H1 (cell line): ENCODE measurements around the gene PTPRT. TPM values are rescaled to one million over a fixed set of nuclear protein-coding genes. Genes with fewer than 3 reads are reported as not detected.

Experiments
- ATF3 ChIP-seq: IDR thresholded peaks from 2 replicates; pipeline ENCODE4 v1.6.1; 2011; ENCODE audit warnings: low read depth, mild to moderate bottlenecking, low read length; ENCODE audit not compliant: insufficient read depth
- BCL11A ChIP-seq, 2 experiments: IDR thresholded peaks; one replicate each; pipeline ENCODE4 v1.6.1; 2011; ENCODE audit warnings: low read depth in 2 of 2, low read length in 2 of 2, mild to moderate bottlenecking in 2 of 2
- CBX8 ChIP-seq: fragments of 300-800, 300-1000 bp; sonication (generic); IDR thresholded peaks from 2 replicates; pipeline ENCODE4 v1.7.1; 2016; ENCODE audit warnings: low read depth, low read length, borderline replicate concordance
- CHD1 ChIP-seq: IDR thresholded peaks from 2 replicates; pipeline ENCODE4 v1.6.1; 2012; ENCODE audit warnings: low read depth, low read length, improper control_type of control experiment
- HDAC6 ChIP-seq: IDR thresholded peaks from one replicate; pipeline ENCODE4 v1.7.1; 2012; ENCODE audit warnings: low read depth, mild to moderate bottlenecking, inconsistent platforms, low read length, moderate library complexity
- KDM1A ChIP-seq: fragments of 200-600, 300-600 bp; sonication (generic); IDR thresholded peaks from 2 replicates; pipeline ENCODE4 v1.7.1; 2016; ENCODE audit warnings: mild to moderate bottlenecking, low read length, borderline replicate concordance
- NANOG ChIP-seq: IDR thresholded peaks from 2 replicates; pipeline ENCODE4 v1.6.1; 2011; ENCODE audit warnings: low read length, low read depth, mild to moderate bottlenecking, inconsistent platforms; ENCODE audit not compliant: insufficient read depth, poor library complexity, severe bottlenecking
- RBBP5 ChIP-seq: IDR thresholded peaks from 2 replicates; pipeline ENCODE4 v1.7.1; 2012; ENCODE audit warnings: low read depth, mild to moderate bottlenecking, inconsistent platforms, low read length, moderate library complexity, borderline replicate concordance
- SIN3A ChIP-seq, 2 experiments: IDR thresholded peaks in 1 of 2; conservative IDR thresholded peaks in 1 of 2; 2 replicates each; pipeline ENCODE4 v1.6.1; 2011 to 2012; ENCODE audit warnings: low read length in 2 of 2, improper control_type of control experiment in 1 of 2, low read depth in 1 of 2, mild to moderate bottlenecking in 1 of 2
- polyA plus RNA-seq, 7 experiments: library from polyadenylated mRNA; depleted of rRNA in 3 of 7; stranded (reverse) in 5 of 7; unstranded in 2 of 7; fragments of >200 nt in 5 of 7; fragments of 200-250 nt in 2 of 7; gene quantifications; 1 replicate in 5 of 7; 2 replicates in 1 of 7; 4 replicates in 1 of 7; pipeline versions ENCODE4 v1.2.1 to v1.2.3, GENCODE V29; 2011 to 2013; ENCODE audit warnings: missing spikeins in 2 of 7, mixed read lengths in 2 of 7
- total RNA-seq: library from RNA; stranded (reverse); fragmentation: NEBNext Ultra II Directional; extraction: Animal tissue kit (Norgen Biotek cat#: 25700); gene quantifications from 2 replicates; pipeline ENCODE4 v1.2.1, GENCODE V29; 2021

PTPRT gene
- total and polyA plus RNA-seq, 2 of the 8 experiments (the other 6 are each of a cell fraction or from before 2014, with no cell fraction given), result 0.33 to 1.8 TPM

DNA sequence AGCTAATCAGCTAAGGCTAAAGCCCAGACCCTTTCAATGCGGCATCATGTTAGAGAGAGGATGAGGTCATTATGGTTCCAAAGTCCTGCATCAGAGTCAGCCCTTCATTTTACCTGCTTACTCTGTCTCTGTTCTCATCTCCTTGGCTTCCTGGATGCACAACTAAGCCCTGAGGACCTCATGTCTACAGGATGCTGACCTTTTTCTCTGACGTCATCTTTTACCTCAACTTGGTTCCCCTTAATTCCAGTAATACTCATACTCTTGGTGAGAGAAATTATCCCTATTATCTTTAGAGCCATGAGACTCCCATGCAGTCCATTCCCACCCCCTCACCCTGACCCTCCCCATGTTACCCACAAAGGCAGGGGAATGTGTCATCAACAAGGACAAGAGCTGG lies 935.0 kb downstream of the PTPRT start (continued):
- no peak for TF ChIP-seq BCL11A (IDR thresholded peaks at IDR 0.05; ENCODE audit: low read depth in 2 of 2, low read length in 2 of 2)
- TF ChIP-seq SIN3A (conservative IDR thresholded peaks at IDR 0.05 in 1 of 2, IDR thresholded peaks at IDR 0.05 in 1 of 2; ENCODE audit: low read depth in 1 of 2, low read length in 2 of 2), result no peak
- TF ChIP-seq CBX8, result no peak
- TF ChIP-seq HDAC6, result no peak
- no peak for TF ChIP-seq KDM1A
- TF ChIP-seq NANOG, result no peak
- TF ChIP-seq CHD1, result no peak
- no peak for TF ChIP-seq ATF3
- TF ChIP-seq RBBP5, result no peak
- TF ChIP-seq, all 59 proteins: peak for 0
